Stimulated activated naive CD8-positive, alpha-beta T cell treated with anti-CD3 and anti-CD28 coated beads, Interleukin-15, Interleukin-2, amounts not matched to agents 100 ng/mL and 50 ng/mL, for 24 hours (primary cell): ENCODE data around the gene PPP1R1C.

Experiments
- H3K27ac Mint-ChIP-seq: one replicate; pipeline ENCODE4 v1.8.0; 2021; ENCODE audit warnings: mild to moderate bottlenecking, mixed read lengths
- H3K27me3 Mint-ChIP-seq: one replicate; pipeline ENCODE4 v1.8.0; 2021; ENCODE audit warnings: mixed read lengths
- H3K36me3 Mint-ChIP-seq: one replicate; pipeline ENCODE4 v1.8.0; 2021; ENCODE audit warnings: low read depth, mixed read lengths
- H3K4me1 Mint-ChIP-seq: one replicate; pipeline ENCODE4 v1.8.0; 2021; ENCODE audit warnings: low read depth, mixed read lengths
- H3K4me3 Mint-ChIP-seq: one replicate; pipeline ENCODE4 v1.8.0; 2021; ENCODE audit warnings: mild to moderate bottlenecking, mixed read lengths
- H3K9me3 Mint-ChIP-seq: one replicate; pipeline ENCODE4 v1.8.0; 2021; ENCODE audit warnings: mixed read lengths

PPP1R1C gene

DNA sequence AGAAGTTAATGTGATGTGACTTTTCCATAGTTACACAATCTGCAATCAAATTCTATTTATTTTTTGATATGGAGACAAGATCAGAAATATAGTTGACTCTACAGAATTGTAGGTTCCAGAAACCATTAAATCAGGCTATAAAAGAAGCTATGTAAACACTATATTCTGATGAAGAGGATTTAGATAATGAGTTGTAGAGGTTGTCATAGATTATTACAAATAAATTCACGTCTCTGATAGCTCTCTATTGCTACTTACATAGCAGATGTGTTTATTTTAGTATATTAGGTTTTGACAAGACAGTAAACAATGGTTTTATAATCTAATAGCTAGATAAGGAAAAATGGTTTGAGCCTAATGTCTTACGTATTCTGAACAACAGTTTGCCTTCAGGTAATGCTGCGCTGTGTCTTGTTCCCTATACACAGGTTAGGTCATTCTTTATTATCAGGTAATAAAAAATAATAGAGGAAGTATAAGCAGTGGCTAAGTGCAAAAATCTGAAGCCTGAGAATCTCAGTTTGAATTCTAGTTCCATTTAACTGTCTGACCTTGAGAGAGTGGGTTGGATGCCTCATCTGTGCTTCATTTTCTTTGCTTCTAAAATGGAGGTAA is 93.4 kb downstream of the PPP1R1C start:
- H3K27ac Mint-ChIP-seq = no peak overlapping the region

GRCh38 chr2:182080493-182080892 is 94.8 kb downstream of the PPP1R1C start:
- no peak overlapping the region for H3K27ac Mint-ChIP-seq
- H3K27me3 Mint-ChIP-seq = no peaks in the 10 kb centered on the region
- H3K4me1 Mint-ChIP-seq = no peaks in the 10 kb centered on the region
- no peaks in the 10 kb centered on the region for H3K9me3 Mint-ChIP-seq
- no peak overlapping the region for H3K4me3 Mint-ChIP-seq
- no peaks in the 10 kb centered on the region for H3K36me3 Mint-ChIP-seq

More for the DNA sequence above, 93.4 kb downstream of the PPP1R1C start:
- Mint-ChIP-seq H3K4me3 (no peak overlapping the region), H3K9me3 (no peaks in the 10 kb centered on the region), H3K36me3 (no peaks in the 10 kb centered on the region), H3K4me1 (no peaks in the 10 kb centered on the region), H3K27me3 (peaks cover 3% of the 10 kb centered on the region)

GRCh38 chr2:182081602-182082260 is 96.1 kb downstream of the PPP1R1C start:
- no peaks in the 10 kb centered on the region for H3K9me3 Mint-ChIP-seq
- no peaks in the 10 kb centered on the region for H3K4me1 Mint-ChIP-seq
- H3K27me3 Mint-ChIP-seq = no peaks in the 10 kb centered on the region
- no peaks in the 10 kb centered on the region for H3K36me3 Mint-ChIP-seq
- H3K4me3 Mint-ChIP-seq = no peak overlapping the region
- no peak overlapping the region for H3K27ac Mint-ChIP-seq

- no peaks in the 10 kb centered on the region for H3K36me3 Mint-ChIP-seq
- H3K27me3 Mint-ChIP-seq = peaks cover 8% of the 10 kb centered on the region
- peaks cover 4% of the 10 kb centered on the region for H3K9me3 Mint-ChIP-seq
- H3K4me3 Mint-ChIP-seq = no peak overlapping the region
- no peaks in the 10 kb centered on the region for H3K4me1 Mint-ChIP-seq
- no peak overlapping the region for H3K27ac Mint-ChIP-seq
These were observed 103.1 kb downstream of the PPP1R1C start for GRCh38 chr2:182088681-182089320.

GRCh38 chr2:182090486-182090885 is 104.8 kb downstream of the PPP1R1C start:
- Mint-ChIP-seq H3K9me3 (peaks cover 6% of the 10 kb centered on the region), H3K27me3 (peaks cover 8% of the 10 kb centered on the region), H3K4me3 (no peak overlapping the region)

GRCh38 chr2:182097571-182098164 is 112.0 kb downstream of the PPP1R1C start:
- no peaks in the 10 kb centered on the region for H3K36me3 Mint-ChIP-seq
- H3K4me1 Mint-ChIP-seq = no peaks in the 10 kb centered on the region
- H3K27me3 Mint-ChIP-seq = no peaks in the 10 kb centered on the region
- no peak overlapping the region for H3K4me3 Mint-ChIP-seq
- H3K9me3 Mint-ChIP-seq = peaks cover 6% of the 10 kb centered on the region
- H3K27ac Mint-ChIP-seq = no peak overlapping the region

More at GRCh38 chr2:182090486-182090885, 104.8 kb downstream of the PPP1R1C start:
- Mint-ChIP-seq H3K36me3 (no peaks in the 10 kb centered on the region), H3K4me1 (no peaks in the 10 kb centered on the region), H3K27ac (no peak overlapping the region)

- no peaks in the 10 kb centered on the region for H3K27me3 Mint-ChIP-seq
- no peak overlapping the region for H3K27ac Mint-ChIP-seq
- H3K4me3 Mint-ChIP-seq = no peak overlapping the region
- no peaks in the 10 kb centered on the region for H3K36me3 Mint-ChIP-seq
- no peaks in the 10 kb centered on the region for H3K4me1 Mint-ChIP-seq
- H3K9me3 Mint-ChIP-seq = peaks cover 3% of the 10 kb centered on the region
These were observed 113.0 kb downstream of the PPP1R1C start for GRCh38 chr2:182098648-182099047.

GRCh38 chr2:182101263-182101662 is 115.6 kb downstream of the PPP1R1C start:
- Mint-ChIP-seq H3K4me3 (no peak overlapping the region), H3K4me1 (no peaks in the 10 kb centered on the region), H3K27me3 (no peaks in the 10 kb centered on the region), H3K36me3 (no peaks in the 10 kb centered on the region), H3K27ac (no peak overlapping the region), H3K9me3 (no peaks in the 10 kb centered on the region)

DNA sequence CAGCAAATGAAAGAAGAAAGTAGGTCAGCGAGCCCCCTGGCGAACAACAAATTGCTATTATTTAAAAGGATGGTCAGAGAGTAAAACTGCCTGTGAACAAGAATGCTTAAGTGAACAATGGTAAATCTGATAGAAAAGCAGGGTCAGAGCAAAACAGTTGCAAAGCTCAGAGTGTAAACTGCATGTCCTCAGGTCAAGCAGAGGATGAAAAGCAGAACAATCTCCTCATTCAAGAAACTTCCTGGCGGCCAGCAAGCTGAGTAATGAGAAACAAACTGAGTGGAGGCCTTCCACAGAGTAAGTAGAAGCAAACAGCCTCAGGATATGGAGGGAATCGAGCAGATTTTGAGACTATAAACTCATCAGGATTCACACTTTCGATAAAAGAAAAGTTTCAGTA is 117.9 kb downstream of the PPP1R1C start:
- Mint-ChIP-seq H3K9me3 (no peaks in the 10 kb centered on the region), H3K27me3 (no peaks in the 10 kb centered on the region), H3K36me3 (no peaks in the 10 kb centered on the region), H3K4me1 (no peaks in the 10 kb centered on the region), H3K4me3 (no peak overlapping the region), H3K27ac (no peak overlapping the region)

DNA sequence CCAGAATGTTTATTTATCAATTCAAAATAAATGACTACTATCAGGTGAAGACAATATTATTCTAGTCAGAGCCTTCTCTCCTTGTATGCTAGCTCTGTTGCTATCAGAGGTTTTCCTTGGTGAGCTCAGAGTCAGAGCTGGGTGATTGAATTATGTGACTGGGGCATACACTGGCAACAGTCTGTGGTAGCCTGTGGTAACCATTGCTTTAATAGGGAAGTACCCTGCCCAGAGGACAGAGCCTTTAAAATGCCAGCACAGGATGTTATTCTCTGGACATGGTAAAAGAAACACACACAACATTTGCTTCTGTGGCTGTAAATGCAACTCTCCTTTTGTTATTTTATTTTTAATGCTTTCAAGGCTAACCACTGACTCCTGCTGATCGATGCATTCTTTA is 124.7 kb downstream of the PPP1R1C start:
- Mint-ChIP-seq H3K27me3 (no peaks in the 10 kb centered on the region), H3K4me3 (no peak overlapping the region), H3K27ac (no peak overlapping the region), H3K4me1 (no peaks in the 10 kb centered on the region), H3K9me3 (no peaks in the 10 kb centered on the region), H3K36me3 (no peaks in the 10 kb centered on the region)

DNA sequence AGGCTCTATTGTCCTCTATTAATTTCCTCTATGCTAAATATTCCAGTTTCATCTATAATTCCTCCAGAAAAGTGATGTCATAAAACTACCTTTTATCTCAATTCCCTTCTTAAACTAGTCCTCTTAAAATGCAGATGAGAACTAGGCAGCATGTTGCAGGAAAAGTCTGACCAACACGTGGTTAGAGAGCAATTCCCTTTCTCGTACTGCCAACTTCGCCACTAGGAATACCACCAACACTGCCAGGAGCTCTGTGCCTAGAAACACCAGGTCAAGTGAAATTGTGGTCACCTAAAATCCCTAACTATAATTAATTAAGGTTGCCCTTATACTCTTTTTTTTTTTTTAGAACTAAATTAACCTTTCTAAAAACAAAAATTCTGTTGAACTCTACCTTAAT is 127.7 kb downstream of the PPP1R1C start:
- Mint-ChIP-seq H3K27me3 (no peaks in the 10 kb centered on the region), H3K4me1 (no peaks in the 10 kb centered on the region), H3K4me3 (no peak overlapping the region), H3K36me3 (no peaks in the 10 kb centered on the region), H3K9me3 (no peaks in the 10 kb centered on the region), H3K27ac (no peak overlapping the region)

DNA sequence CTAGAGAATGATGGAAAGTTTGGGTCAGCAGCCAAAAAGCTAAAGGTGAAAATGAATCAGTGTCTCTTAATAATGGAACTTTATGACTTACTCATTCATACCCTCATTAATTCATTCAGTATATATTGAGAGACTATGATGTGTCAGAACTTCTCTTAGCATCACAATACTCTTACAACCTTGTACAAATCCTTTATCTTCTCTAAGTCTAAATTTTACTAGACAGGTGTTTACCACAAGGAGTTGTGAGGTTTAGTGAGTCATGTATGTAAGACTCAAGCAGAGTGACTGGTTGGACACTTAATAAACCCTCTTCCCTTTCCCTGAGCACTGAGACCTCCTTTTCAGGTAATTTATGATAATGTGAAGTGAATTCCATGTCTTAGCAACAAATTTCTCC is 129.6 kb downstream of the PPP1R1C start:
- Mint-ChIP-seq H3K36me3 (no peaks in the 10 kb centered on the region), H3K27me3 (no peaks in the 10 kb centered on the region), H3K4me3 (no peak overlapping the region), H3K4me1 (no peaks in the 10 kb centered on the region), H3K27ac (no peak overlapping the region), H3K9me3 (no peaks in the 10 kb centered on the region)

- no peaks in the 10 kb centered on the region for H3K9me3 Mint-ChIP-seq
- no peak overlapping the region for H3K27ac Mint-ChIP-seq
- no peaks in the 10 kb centered on the region for H3K36me3 Mint-ChIP-seq
- no peak overlapping the region for H3K4me3 Mint-ChIP-seq
- no peaks in the 10 kb centered on the region for H3K4me1 Mint-ChIP-seq
- no peaks in the 10 kb centered on the region for H3K27me3 Mint-ChIP-seq
These were observed 131.1 kb downstream of the PPP1R1C start for GRCh38 chr2:182116774-182117173.

DNA sequence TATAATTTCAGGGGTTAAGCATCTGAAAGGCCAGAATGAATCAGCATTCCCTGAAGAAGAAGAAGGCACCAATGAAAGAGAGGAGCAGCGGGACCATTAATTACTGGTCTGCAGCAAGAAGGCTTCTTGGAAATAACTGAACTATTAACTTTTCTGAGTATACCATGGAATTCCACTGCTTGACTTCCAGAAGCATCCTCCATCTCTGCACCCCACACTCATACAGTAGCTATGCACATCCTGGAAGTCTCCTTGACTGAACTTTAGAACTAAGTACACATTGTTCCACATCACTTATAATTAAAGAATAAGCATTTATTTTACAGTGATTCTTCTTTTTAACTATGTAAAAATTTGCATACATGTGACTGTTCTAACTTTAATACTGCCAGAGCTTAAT is 131.5 kb downstream of the PPP1R1C start:
- H3K4me3 Mint-ChIP-seq = no peak overlapping the region
- no peak overlapping the region for H3K27ac Mint-ChIP-seq
- H3K27me3 Mint-ChIP-seq = no peaks in the 10 kb centered on the region
- no peaks in the 10 kb centered on the region for H3K36me3 Mint-ChIP-seq
- H3K9me3 Mint-ChIP-seq = no peaks in the 10 kb centered on the region
- no peaks in the 10 kb centered on the region for H3K4me1 Mint-ChIP-seq
